Colonic mucosa (tissue), 4 donors: ENCODE measurements around the gene UPF2. TPM values are rescaled to one million over a fixed set of nuclear protein-coding genes. Genes with fewer than 3 reads are reported as not detected.
A peak's percentile ranks its signal among the peaks of the same experiment; 100 is the strongest.

ENCODE experiments used
- DNase-seq: peaks from one replicate; pipeline ENCODE4 v3.0.0-alpha.2; 2020
- H3K27ac ChIP-seq: fragments of 200-600 bp; one replicate; pipeline ENCODE4 v1.8.0; 2021
- H3K27me3 ChIP-seq: fragments of 200-600 bp; one replicate; pipeline ENCODE4 v1.8.0; 2021
- H3K36me3 ChIP-seq: fragments of 200-600 bp; one replicate; pipeline ENCODE4 v1.8.0; 2021
- H3K4me1 ChIP-seq: fragments of 200-600 bp; one replicate; pipeline ENCODE4 v1.8.0; 2021; ENCODE audit warnings: mild to moderate bottlenecking
- H3K4me3 ChIP-seq: fragments of 200-600 bp; one replicate; pipeline ENCODE4 v1.8.0; 2021
- H3K9ac ChIP-seq, 2 donors: one replicate each; pipeline ENCODE4 v1.7.0; 2013; ENCODE audit warnings: control low read depth in 2 of 2, low read depth in 2 of 2, low read length in 2 of 2
- H3K9me3 ChIP-seq: fragments of 200-600 bp; one replicate; pipeline ENCODE4 v1.8.0; 2021
- intact Hi-C: fragments of 100-400 bp; cut with DNase I; formaldehyde crosslinking; loops from one replicate; pipeline ENCODE4 v1.14.1; 2022
- total RNA-seq, 2 donors: library from RNA; stranded (reverse); fragmentation: NEBNext Ultra II Directional in 1 of 2; extraction: Animal tissue kit (Norgen Biotek cat#: 25700) in 1 of 2; gene quantifications; one replicate each; pipeline ENCODE4 v1.2.1, GENCODE V29; 2021
- TF ChIP-seq, protein P1 (sequence below): fragments of 200-600 bp; IDR thresholded peaks from one replicate; pipeline ENCODE4 v1.8.0; 2022; ENCODE audit warnings: antibody characterized with exemption, mild to moderate bottlenecking
- donor health status: healthy.
- donor health status: DM: no; HTN: no; CAD: no.
- donor health status: DM: no; HTN: no; CAD: no.

Gene UPF2
- total RNA-seq, 2 donors from 2014 or later = 21.9 to 25.6 TPM

DNA sequence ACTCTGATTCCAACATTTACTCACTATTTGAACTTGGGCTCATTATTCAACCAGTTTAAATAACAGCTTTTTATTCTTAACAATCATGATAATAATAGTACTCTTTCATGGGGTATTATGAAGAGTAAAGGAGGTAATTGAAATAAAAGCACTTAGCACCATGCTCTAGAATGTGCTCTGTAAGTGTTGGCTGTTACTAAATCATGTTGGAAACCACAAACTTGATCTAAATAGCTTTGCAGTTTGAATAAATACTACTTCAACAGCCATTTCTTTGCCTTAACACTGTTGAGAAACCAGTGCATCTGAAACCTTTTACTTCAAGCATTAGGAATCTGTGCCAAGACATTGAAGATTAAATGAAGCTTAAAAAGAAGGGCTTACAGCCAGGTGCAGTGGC, 7.9 kb upstream of the UPF2 start:
- intact Hi-C loops = no loop called here
- H3K9me3 ChIP-seq = no peaks in the 10 kb centered on the region
- no peak overlapping the region for H3K27ac ChIP-seq
- TF ChIP-seq, protein P1, sequence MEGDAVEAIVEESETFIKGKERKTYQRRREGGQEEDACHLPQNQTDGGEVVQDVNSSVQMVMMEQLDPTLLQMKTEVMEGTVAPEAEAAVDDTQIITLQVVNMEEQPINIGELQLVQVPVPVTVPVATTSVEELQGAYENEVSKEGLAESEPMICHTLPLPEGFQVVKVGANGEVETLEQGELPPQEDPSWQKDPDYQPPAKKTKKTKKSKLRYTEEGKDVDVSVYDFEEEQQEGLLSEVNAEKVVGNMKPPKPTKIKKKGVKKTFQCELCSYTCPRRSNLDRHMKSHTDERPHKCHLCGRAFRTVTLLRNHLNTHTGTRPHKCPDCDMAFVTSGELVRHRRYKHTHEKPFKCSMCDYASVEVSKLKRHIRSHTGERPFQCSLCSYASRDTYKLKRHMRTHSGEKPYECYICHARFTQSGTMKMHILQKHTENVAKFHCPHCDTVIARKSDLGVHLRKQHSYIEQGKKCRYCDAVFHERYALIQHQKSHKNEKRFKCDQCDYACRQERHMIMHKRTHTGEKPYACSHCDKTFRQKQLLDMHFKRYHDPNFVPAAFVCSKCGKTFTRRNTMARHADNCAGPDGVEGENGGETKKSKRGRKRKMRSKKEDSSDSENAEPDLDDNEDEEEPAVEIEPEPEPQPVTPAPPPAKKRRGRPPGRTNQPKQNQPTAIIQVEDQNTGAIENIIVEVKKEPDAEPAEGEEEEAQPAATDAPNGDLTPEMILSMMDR = no peak
- H3K27me3 ChIP-seq = no peaks in the 10 kb centered on the region
- no peak overlapping the region for H3K4me3 ChIP-seq
- no peaks in the 10 kb centered on the region for H3K36me3 ChIP-seq
- H3K4me1 ChIP-seq = no peaks in the 10 kb centered on the region
- no peak overlapping the region for H3K9ac ChIP-seq
- DNase-seq = no peak

DNA sequence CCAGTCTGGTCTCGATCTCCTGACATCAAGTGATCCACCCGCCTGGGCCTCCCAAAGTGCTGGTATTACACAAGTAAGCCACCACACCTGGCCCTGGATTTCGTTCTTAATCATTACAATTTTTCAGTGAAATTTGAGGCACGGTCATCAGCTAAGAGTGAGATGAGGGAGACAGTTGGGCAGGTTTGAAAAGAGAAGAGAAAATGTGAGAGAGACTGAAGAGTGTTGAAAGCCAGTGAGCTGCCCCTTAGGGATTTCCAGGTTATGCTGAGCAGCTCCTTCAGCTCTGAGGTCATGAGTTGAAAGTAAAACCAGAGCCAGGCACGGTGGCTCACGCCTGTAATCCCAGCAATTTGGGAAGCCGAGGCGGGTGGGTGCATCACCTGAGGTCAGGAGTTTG, 5.9 kb upstream of the UPF2 start:
- H3K27ac ChIP-seq = no peak overlapping the region
- no peak overlapping the region for H3K9ac ChIP-seq
- no peaks in the 10 kb centered on the region for H3K27me3 ChIP-seq
- intact Hi-C loops = no loop called here
- TF ChIP-seq, protein P1 = no peak
- DNase-seq = no peak
- no peaks in the 10 kb centered on the region for H3K9me3 ChIP-seq
- H3K4me3 ChIP-seq = no peak overlapping the region
- H3K4me1 ChIP-seq = no peaks in the 10 kb centered on the region
- no peaks in the 10 kb centered on the region for H3K36me3 ChIP-seq

DNA sequence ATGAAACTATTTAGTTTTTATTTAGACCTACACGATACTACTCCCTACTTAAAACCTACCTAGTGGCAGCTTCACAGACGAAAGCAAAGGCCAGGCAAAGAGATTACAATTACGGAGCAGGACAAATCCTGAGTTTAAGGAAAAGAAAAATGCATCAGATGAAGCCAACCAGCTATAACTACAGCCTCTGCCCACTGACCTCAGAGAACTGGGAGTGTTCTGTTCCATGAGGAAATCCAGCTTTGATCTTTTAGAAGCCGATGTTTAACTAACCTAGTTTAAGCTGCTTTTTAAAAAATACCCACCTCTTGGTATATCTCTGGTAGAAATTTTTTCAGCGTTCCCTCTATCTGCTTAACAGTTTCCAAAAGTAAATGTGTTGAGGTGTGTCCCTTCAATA, 3.0 kb upstream of the UPF2 start:
- intact Hi-C loops = no loop called here
- no peak overlapping the region for H3K9ac ChIP-seq

DNA sequence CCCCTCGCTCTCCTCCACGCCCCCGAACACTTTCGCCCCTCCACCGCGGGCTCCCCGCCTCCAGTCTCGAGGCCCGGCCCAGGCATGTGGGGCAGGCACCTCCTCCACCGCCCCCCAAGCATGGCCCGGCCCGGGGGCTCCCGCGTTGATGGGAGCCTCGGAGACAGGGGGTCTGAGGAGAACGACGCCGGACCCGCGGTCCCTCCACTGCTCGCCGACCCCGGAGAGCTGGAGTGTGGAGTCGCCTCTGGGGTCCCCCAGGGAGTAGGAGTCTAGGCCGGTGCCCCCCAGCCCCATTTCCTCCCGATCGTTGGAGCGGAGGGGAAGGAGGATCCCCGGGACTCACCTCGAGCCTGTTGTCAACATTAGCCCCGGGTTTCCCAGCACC, 206 bp downstream of the UPF2 start:
- no peaks in the 10 kb centered on the region for H3K27me3 ChIP-seq
- no peaks in the 10 kb centered on the region for H3K9me3 ChIP-seq
- DNase-seq = no peak
- no peaks in the 10 kb centered on the region for H3K36me3 ChIP-seq
- intact Hi-C loops = no loop called here
- H3K9ac ChIP-seq = peak overlapping the region; percentile 94 to 100
- H3K27ac ChIP-seq = peak overlapping the region; percentile 92
- H3K4me3 ChIP-seq = peak overlapping the region; percentile 99
- H3K4me1 ChIP-seq = peaks cover 5% of the 10 kb centered on the region
- TF ChIP-seq, protein P1 = no peak

More for the DNA sequence above, 3.0 kb upstream of the UPF2 start:
- DNase-seq = no peak
- H3K36me3 ChIP-seq = no peaks in the 10 kb centered on the region
- H3K4me3 ChIP-seq = no peak overlapping the region
- H3K9me3 ChIP-seq = no peaks in the 10 kb centered on the region
- TF ChIP-seq, protein P1 = no peak
- peaks cover 5% of the 10 kb centered on the region for H3K4me1 ChIP-seq
- no peak overlapping the region for H3K27ac ChIP-seq
- no peaks in the 10 kb centered on the region for H3K27me3 ChIP-seq

DNA sequence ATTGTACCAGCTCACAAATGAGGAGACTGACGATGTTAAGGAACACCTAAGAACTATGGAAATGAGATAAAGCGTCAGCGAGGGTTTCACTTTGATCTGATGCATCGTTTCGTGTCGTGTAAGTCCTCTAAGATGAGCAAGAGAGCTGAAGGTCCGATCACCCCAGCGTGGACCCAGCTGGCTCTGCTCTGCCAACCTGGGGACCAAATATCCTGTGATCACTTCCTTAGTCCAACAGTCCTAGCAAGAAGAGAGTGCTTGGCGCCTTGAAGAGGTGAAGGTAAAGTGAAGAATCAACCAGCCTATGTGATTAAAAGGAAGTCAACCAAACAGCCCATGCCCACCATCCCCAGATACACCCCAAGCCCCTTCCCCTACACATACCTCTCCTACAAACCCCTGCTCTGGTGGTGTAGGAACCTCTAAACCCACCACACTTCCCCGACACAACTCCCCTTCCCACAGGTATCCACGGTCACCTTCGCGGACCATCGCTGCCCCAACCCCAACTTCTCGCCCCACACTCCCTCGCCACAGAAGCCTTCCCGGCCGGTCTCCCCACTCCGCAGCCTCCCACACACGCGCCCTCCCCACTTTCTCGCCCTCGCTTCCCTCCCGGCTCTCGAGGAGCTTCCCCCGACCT, 722 bp downstream of the UPF2 start:
- Histone ChIP-seq H3K9me3 (no peaks in the 10 kb centered on the region), H3K9ac (peak overlapping the region; percentile 94 to 100), H3K4me3 (peak overlapping the region; percentile 99), H3K4me1 (peaks cover 5% of the 10 kb centered on the region), H3K36me3 (no peaks in the 10 kb centered on the region), H3K27ac (peak overlapping the region; percentile 92), H3K27me3 (no peaks in the 10 kb centered on the region)
- TF ChIP-seq, protein P1 = no peak
- intact Hi-C loops = no loop called here
- peak; percentile 51 for DNase-seq
